ENCODE data around the gene KCTD18. TPM values are rescaled to one million over a fixed set of nuclear protein-coding genes. Genes with fewer than 3 reads are reported as not detected.

KCTD18 gene
- total and polyA plus RNA-seq, 4 donors: 4.4 to 7.9 (median 6.5) TPM

DNA sequence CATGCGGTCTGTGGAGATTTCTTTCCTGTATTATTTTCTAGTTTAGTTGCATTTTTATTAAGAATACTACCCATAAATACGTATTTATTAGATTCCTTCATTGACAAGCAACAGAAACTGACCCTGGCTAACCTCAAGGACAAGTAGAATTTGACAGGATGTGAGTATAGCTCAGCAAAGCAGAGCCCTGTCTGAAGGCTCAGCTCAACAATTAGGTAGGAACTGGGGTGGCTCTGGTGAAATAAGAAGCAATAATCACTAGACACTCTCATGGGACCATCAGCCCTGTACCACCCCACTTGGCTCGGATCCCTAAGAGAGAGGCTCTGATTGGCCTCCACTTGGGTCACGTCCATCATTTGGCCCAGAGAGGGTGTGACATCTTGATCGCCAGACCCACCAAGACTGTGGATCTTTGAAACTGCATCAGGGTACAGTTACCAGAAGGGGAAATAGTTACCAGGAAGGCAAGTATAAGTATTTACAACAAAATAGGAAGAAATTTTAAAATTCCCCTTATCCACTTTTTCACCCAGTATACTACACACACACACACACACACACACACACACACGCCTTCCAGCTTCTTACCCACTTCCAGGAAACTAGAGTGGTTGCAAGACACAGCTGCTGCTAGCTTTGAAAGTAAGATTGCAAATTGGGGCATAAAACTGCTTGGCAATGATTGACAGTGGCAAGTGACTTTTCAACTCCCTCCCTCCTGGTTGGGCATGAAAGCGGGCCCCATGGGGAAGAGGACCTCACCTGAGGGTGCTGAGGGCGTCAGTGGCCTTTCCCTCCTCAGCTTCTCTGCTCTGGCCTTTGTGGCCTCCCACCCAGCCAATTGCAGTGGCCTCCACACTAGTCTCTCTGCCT, 41.8 kb downstream of the KCTD18 start:
- Histone ChIP-seq H3K9me3 (ENCODE audit: control insufficient read depth in 4 of 4, low read length in 3 of 4) (no peaks in the 10 kb centered on the region), H3K27ac (ENCODE audit: low read depth in 1 of 2, low read length in 2 of 2) (no peak overlapping the region), H3K36me3 (ENCODE audit: control insufficient read depth in 4 of 4, insufficient read depth in 3 of 4, low read depth in 1 of 4, low read length in 3 of 4) (peaks cover 15 to 57% (median 46%) of the 10 kb centered on the region in 4 donors), H3K9ac (ENCODE audit: low read depth in 1 of 2, low read length in 2 of 2) (no peak overlapping the region), H3K27me3 (ENCODE audit: control insufficient read depth in 4 of 4, insufficient read depth in 4 of 4, low read length in 3 of 4) (no peaks in the 10 kb centered on the region), H3K4me1 (ENCODE audit: control insufficient read depth in 4 of 4, insufficient read depth in 4 of 4, low read length in 3 of 4) (peaks cover 0 to 2% (median 0%) of the 10 kb centered on the region in 4 donors), H3K4me3 (ENCODE audit: low read depth in 1 of 3, low read length in 3 of 3) (no peak overlapping the region)
- no peak for DNase-seq (ENCODE audit: low spot score)
- WGBS: 84% methylated on average over 8 of the region's 8 CpGs
- no peak for TF ChIP-seq JUND (IDR thresholded peaks at IDR 0.05)
- no peak for TF ChIP-seq EGR1 (IDR thresholded peaks at IDR 0.05; ENCODE audit: low read depth in 2 of 2)
- TF ChIP-seq, protein P1, sequence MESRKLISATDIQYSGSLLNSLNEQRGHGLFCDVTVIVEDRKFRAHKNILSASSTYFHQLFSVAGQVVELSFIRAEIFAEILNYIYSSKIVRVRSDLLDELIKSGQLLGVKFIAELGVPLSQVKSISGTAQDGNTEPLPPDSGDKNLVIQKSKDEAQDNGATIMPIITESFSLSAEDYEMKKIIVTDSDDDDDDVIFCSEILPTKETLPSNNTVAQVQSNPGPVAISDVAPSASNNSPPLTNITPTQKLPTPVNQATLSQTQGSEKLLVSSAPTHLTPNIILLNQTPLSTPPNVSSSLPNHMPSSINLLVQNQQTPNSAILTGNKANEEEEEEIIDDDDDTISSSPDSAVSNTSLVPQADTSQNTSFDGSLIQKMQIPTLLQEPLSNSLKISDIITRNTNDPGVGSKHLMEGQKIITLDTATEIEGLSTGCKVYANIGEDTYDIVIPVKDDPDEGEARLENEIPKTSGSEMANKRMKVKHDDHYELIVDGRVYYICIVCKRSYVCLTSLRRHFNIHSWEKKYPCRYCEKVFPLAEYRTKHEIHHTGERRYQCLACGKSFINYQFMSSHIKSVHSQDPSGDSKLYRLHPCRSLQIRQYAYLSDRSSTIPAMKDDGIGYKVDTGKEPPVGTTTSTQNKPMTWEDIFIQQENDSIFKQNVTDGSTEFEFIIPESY (IDR thresholded peaks at IDR 0.05): no peak
- no peak for TF ChIP-seq FOXA1 (IDR thresholded peaks at IDR 0.05)
- TF ChIP-seq, protein P2, sequence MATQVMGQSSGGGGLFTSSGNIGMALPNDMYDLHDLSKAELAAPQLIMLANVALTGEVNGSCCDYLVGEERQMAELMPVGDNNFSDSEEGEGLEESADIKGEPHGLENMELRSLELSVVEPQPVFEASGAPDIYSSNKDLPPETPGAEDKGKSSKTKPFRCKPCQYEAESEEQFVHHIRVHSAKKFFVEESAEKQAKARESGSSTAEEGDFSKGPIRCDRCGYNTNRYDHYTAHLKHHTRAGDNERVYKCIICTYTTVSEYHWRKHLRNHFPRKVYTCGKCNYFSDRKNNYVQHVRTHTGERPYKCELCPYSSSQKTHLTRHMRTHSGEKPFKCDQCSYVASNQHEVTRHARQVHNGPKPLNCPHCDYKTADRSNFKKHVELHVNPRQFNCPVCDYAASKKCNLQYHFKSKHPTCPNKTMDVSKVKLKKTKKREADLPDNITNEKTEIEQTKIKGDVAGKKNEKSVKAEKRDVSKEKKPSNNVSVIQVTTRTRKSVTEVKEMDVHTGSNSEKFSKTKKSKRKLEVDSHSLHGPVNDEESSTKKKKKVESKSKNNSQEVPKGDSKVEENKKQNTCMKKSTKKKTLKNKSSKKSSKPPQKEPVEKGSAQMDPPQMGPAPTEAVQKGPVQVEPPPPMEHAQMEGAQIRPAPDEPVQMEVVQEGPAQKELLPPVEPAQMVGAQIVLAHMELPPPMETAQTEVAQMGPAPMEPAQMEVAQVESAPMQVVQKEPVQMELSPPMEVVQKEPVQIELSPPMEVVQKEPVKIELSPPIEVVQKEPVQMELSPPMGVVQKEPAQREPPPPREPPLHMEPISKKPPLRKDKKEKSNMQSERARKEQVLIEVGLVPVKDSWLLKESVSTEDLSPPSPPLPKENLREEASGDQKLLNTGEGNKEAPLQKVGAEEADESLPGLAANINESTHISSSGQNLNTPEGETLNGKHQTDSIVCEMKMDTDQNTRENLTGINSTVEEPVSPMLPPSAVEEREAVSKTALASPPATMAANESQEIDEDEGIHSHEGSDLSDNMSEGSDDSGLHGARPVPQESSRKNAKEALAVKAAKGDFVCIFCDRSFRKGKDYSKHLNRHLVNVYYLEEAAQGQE (IDR thresholded peaks at IDR 0.05): no peak
- TF ChIP-seq HNF4A (conservative IDR thresholded peaks at IDR 0.05): no peak
- TF ChIP-seq NR2F2 (IDR thresholded peaks at IDR 0.05): no peak
- TF ChIP-seq HNF4G (IDR thresholded peaks at IDR 0.05): no peak

DNA sequence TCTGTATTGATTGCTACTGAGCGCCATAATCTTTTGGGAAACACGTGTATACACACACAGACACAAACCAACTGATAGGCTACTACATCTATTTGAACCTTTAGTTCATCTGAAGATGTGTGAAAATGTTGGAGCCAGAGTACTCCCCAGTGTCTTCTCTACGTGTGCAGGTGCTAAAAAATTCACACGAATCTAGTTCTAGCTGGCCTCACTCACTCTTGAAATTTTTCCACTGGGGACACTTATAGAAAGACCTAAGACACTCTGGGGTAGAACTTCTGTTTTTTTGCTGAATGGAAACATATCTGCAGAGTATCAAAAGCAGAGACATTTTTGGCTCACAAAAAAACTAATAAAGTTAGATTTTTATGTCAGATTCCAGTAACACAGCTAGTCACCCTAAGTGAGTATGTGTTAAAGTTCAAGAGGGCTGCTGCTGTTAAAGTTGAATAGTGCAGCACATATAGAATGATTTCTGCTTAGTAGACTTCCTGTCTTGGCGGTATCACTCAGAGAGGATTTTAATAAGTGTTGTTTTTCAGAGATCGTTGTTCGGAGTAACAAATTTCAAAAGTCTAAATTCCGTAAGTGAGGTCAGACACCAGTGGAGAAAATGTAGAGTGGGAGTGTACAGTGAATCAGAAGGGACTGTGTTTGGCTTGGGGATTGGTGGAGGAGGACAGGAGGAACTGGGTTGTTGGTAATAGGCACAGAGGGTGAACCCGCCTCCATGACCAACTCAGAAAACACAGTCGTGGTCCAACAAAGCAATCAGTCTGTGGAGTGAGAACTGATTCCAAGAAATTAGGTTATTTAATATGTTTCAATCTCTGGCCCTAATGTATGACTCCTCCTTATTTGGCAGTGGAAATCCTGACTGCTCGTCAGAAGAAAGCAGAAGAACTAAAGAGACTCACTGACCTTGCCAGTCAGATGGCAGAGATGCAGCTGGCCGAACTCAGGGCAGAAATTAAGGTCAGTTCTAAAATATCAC, 43.1 kb downstream of the KCTD18 start:
- Histone ChIP-seq H3K36me3 (ENCODE audit: control insufficient read depth in 4 of 4, insufficient read depth in 3 of 4, low read depth in 1 of 4, low read length in 3 of 4) (peaks cover 8 to 49% (median 44%) of the 10 kb centered on the region in 4 donors), H3K9me3 (ENCODE audit: control insufficient read depth in 4 of 4, low read length in 3 of 4) (no peaks in the 10 kb centered on the region), H3K4me1 (ENCODE audit: control insufficient read depth in 4 of 4, insufficient read depth in 4 of 4, low read length in 3 of 4) (peaks cover 0 to 2% (median 0%) of the 10 kb centered on the region in 4 donors), H3K9ac (ENCODE audit: low read depth in 1 of 2, low read length in 2 of 2) (no peak overlapping the region), H3K27ac (ENCODE audit: low read depth in 1 of 2, low read length in 2 of 2) (peak overlapping the region in 1 of 2 donors; percentile 58), H3K4me3 (ENCODE audit: low read depth in 1 of 3, low read length in 3 of 3) (no peak overlapping the region), H3K27me3 (ENCODE audit: control insufficient read depth in 4 of 4, insufficient read depth in 4 of 4, low read length in 3 of 4) (no peaks in the 10 kb centered on the region)
- 69% methylated on average over 12 of the region's 12 CpGs for WGBS
- TF ChIP-seq EGR1 (IDR thresholded peaks at IDR 0.05; ENCODE audit: low read depth in 2 of 2): no peak
- TF ChIP-seq SP1 (IDR thresholded peaks at IDR 0.05): no peak
- peak; percentile 15 for TF ChIP-seq NR2F2 (IDR thresholded peaks at IDR 0.05)
- no peak for TF ChIP-seq HNF4G (IDR thresholded peaks at IDR 0.05)
- TF ChIP-seq RXRA (IDR thresholded peaks at IDR 0.05): peak in 1 of 2 donors; percentile 8
- TF ChIP-seq FOXA2 (IDR thresholded peaks at IDR 0.05): no peak
- TF ChIP-seq, protein P2 (IDR thresholded peaks at IDR 0.05): no peak
- TF ChIP-seq HNF4A (conservative IDR thresholded peaks at IDR 0.05): no peak
- no peak for TF ChIP-seq RAD21 (IDR thresholded peaks at IDR 0.05)
- TF ChIP-seq, protein P3, sequence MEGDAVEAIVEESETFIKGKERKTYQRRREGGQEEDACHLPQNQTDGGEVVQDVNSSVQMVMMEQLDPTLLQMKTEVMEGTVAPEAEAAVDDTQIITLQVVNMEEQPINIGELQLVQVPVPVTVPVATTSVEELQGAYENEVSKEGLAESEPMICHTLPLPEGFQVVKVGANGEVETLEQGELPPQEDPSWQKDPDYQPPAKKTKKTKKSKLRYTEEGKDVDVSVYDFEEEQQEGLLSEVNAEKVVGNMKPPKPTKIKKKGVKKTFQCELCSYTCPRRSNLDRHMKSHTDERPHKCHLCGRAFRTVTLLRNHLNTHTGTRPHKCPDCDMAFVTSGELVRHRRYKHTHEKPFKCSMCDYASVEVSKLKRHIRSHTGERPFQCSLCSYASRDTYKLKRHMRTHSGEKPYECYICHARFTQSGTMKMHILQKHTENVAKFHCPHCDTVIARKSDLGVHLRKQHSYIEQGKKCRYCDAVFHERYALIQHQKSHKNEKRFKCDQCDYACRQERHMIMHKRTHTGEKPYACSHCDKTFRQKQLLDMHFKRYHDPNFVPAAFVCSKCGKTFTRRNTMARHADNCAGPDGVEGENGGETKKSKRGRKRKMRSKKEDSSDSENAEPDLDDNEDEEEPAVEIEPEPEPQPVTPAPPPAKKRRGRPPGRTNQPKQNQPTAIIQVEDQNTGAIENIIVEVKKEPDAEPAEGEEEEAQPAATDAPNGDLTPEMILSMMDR (IDR thresholded peaks at IDR 0.05; ENCODE audit: low read depth, low read length, missing input control): no peak
- TF ChIP-seq YY1 (IDR thresholded peaks at IDR 0.05): no peak
- TF ChIP-seq FOXA1 (IDR thresholded peaks at IDR 0.05): no peak
- TF ChIP-seq TAF1 (conservative IDR thresholded peaks at IDR 0.05): no peak
- DNase-seq (ENCODE audit: low spot score): no peak
